ENCODE data around the gene MRLN.

GRCh38 chr10:59724098-59724938, 28.9 kb downstream of the MRLN start:
- no peak for TF ChIP-seq CTCF (IDR thresholded peaks at IDR 0.05)
- TF ChIP-seq POLR2A (IDR thresholded peaks at IDR 0.05), result no peak
